Ammon's horn (tissue), 1 donor: Measurements from ENCODE around the gene DDX23.

Experiments used
- DNase-seq: peaks from one replicate; pipeline ENCODE4 v3.0.0-alpha.2; 2016; ENCODE audit warnings: low spot score

Gene DDX23

DNA sequence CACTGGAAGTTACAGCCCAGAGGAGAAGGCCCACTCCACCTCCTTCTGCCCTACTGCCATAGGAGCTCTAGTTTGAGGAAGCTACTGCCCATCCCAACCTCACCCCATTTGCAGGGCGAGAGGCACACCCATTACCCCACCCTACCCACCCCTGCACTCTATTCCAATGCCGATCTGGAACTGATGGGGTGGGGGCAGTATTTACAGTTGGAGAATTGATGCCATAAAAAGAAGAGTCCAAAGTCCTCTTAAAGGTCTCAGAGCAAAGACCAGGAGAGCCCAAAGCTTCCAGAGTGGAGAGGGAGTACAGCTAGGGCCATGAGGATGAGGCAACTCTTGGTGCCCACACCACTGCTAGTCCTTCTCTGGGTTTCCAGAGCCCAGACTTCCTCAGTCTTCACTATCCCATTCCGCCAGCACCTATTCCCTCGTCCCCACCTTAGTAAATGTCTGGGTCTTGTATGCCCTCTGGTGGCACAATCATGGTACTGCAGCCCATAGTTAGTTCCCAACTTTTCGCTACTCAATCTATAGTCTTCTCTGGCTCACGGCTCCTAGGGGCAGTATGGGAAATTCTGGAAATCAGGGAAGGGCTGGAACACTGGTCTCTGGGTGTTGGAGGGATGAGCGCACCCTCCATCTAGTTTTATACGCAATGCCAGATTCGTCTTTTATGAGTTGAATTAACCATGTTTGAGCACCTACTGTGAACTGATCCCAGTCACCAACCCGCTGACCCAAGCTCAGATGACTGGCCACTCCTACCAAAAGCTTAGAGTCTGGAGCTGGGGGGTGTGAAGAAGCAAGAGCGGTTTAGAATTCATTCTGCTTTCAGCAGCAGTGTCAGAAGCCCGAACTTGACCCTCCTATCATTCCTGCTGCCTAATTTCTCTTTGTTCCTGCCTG lies 56.2 kb downstream of the DDX23 start:
- peak; percentile 87 for DNase-seq

- no peak for DNase-seq
These were observed 57.1 kb downstream of the DDX23 start for GRCh38 chr12:48794870-48795269.

- DNase-seq: no peak
These were observed 58.3 kb downstream of the DDX23 start for GRCh38 chr12:48793696-48794095.

GRCh38 chr12:48789858-48790326 lies 62.1 kb downstream of the DDX23 start:
- no peak for DNase-seq

DNA sequence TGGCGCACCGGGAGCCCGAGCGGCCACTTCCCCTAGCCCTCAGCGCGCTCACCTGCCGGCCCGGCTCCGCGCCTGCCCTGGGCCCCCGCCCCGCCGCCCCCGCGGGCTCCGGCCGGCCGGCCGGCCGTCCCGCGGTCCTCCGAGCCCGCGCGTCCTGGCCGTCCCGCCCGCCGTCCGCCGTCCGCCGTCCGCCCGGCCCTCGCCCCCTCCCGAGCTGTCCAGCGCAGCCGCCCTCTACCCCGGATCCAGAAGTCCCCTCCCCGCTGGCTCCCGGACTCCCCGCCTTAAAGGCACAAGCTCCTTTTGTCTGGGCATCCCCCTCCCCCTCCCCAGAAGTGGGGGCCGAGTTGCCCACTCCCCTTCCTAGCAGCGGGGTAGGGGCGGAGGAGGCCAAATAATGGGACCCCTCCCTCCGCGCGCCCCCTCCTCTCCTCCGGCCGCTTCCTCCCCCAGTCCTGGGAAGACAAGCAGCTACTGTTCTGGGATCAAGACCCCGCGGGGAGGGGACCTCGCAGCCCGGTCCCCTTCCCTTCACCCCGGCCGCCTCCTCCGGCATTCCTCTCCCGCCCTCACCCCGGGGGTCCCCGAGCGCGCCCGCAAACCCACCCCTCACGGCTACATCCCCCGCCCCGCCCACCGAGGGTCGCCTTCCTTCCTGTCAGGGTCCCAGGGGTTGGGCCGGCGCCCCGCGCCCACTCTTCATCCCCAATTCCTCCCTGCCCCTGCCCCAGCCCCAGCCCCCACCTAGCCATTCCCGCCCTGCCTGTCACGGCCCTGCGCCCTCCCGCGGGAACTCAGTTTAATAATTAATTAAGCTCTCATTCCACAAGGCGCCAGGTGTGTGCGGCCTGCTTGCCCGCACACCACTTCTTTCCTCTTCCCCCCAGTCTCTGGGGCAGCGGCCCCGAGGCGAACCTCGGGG lies 62.8 kb downstream of the DDX23 start, which contains the start of gene ADCY6:
TSS of gene ADCY6 (minus strand) at position 236 of the 922 bp plus-strand sequence. CDS start 5,655 bp downstream, outside the sequence.
- DNase-seq: peak; percentile 81

GRCh38 chr12:48788524-48788853 lies 63.5 kb downstream of the DDX23 start:
- DNase-seq: no peak

GRCh38 chr12:48787791-48788523 lies 64.0 kb downstream of the DDX23 start:
- DNase-seq: no peak

GRCh38 chr12:48786591-48787544 lies 65.1 kb downstream of the DDX23 start:
- DNase-seq: no peak

- no peak for DNase-seq
These were observed 68.5 kb downstream of the DDX23 start for GRCh38 chr12:48783432-48783831.

GRCh38 chr12:48782457-48783395 lies 69.2 kb downstream of the DDX23 start:
- no peak for DNase-seq

- no peak for DNase-seq
These were observed 70.1 kb downstream of the DDX23 start for GRCh38 chr12:48781750-48782456.

DNA sequence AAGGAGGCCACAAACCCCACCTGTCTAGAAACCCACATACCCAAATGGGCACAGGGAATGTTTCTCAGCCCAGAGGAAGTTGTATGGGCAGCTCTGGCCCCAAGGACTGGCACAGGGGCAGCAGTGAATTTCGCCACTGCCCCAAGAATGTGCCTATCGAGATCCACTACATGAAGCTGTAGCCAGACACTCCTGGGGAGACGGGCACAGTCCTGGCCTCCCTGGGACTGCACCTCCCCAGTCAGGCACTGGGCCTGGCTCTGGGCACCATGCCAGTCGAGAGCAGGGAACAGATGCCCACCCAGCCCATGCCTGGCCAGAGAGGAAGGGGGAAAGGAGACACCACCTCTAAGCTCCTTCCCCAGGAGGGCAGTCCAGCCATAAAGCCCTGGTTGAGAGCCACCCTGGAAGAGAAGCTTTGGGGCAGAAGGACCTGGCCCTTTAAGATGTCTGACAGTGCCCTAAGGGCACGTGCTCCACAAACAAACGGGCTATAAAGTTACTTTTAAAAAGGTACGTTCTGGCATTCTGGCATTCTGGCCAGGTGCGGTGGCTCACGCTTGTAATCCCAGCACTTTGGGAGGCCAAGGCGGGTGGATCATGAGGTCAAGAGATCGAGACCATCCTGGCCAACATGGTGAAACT lies 71.5 kb downstream of the DDX23 start:
- no peak for DNase-seq

- DNase-seq: no peak
These were observed 72.1 kb downstream of the DDX23 start for GRCh38 chr12:48779869-48780268.
